Measurements from ENCODE around the gene GPR161. TPM values are rescaled to one million over a fixed set of nuclear protein-coding genes. Genes with fewer than 3 reads are reported as not detected.
A peak's percentile ranks its signal among the peaks of the same experiment; 100 is the strongest.

GPR161 gene
- total and polyA plus RNA-seq, 8 donors: 9.3 to 37.7 (median 26.6) TPM

DNA sequence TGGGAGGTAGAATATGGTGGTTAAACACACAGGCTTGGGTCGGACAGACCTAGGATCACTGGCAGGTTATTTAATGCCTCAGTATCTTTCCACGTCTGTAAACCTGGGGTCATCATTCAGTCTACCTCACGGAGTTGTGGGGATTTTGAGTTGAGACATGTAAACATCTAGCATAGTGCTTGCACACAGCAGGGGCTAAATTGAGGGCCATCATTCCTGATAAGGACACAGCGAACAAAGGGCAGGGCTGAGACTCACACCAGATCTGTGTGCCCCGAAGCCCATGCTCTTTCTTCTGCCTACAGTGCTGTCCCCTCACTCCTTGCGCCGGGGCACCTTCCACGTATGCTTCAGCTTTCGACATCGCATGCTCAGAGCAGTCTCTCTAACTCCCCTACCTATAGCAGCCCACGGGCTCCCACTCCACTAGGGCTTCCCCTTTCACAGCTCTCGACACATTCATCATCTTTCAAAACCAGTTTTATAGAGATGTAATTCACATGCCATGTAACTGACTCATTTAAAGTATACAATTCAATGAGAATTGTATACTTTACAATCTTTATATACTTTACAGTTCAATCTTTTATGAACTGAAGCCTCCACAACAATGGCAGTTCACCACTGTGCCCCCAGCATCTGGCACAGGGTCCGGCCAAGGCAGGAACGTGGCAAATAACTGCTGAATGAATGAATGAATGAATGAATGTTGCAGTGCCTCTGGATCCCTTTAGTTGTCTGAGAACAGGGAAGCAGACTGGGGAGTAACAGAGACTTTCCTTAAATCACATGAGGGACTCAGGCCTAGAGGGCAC lies 48.0 kb downstream of the GPR161 start:
- H3K27me3 ChIP-seq: no peaks in the 10 kb centered on the region
- H3K4me3 ChIP-seq: no peak overlapping the region
- ATAC-seq (no peak), DNase-seq (no peak)
- no peaks in the 10 kb centered on the region for H3K36me3 ChIP-seq
- intact Hi-C loops (cut with DNase I): no loop called here
- H3K9me3 ChIP-seq: no peaks in the 10 kb centered on the region
- TF ChIP-seq, protein P1, sequence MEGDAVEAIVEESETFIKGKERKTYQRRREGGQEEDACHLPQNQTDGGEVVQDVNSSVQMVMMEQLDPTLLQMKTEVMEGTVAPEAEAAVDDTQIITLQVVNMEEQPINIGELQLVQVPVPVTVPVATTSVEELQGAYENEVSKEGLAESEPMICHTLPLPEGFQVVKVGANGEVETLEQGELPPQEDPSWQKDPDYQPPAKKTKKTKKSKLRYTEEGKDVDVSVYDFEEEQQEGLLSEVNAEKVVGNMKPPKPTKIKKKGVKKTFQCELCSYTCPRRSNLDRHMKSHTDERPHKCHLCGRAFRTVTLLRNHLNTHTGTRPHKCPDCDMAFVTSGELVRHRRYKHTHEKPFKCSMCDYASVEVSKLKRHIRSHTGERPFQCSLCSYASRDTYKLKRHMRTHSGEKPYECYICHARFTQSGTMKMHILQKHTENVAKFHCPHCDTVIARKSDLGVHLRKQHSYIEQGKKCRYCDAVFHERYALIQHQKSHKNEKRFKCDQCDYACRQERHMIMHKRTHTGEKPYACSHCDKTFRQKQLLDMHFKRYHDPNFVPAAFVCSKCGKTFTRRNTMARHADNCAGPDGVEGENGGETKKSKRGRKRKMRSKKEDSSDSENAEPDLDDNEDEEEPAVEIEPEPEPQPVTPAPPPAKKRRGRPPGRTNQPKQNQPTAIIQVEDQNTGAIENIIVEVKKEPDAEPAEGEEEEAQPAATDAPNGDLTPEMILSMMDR (IDR thresholded peaks at IDR 0.05): no peak
- H3K4me1 ChIP-seq: no peaks in the 10 kb centered on the region
- no peak overlapping the region for H3K27ac ChIP-seq

- intact Hi-C loops (cut with DNase I): no loop called here
These were observed 49.0 kb downstream of the GPR161 start for GRCh38 chr1:168087696-168088095.

GRCh38 chr1:168086438-168086837 lies 50.3 kb downstream of the GPR161 start:
- intact Hi-C loops (cut with DNase I): no loop called here
- no peaks in the 10 kb centered on the region for H3K9me3 ChIP-seq
- ATAC-seq (no peak), DNase-seq (no peak)
- H3K4me1 ChIP-seq: peaks cover 0 to 7% of the 10 kb centered on the region in 2 donors
- no peaks in the 10 kb centered on the region for H3K36me3 ChIP-seq
- H3K4me3 ChIP-seq: no peak overlapping the region
- TF ChIP-seq, protein P1 (IDR thresholded peaks at IDR 0.05): no peak
- no peaks in the 10 kb centered on the region for H3K27me3 ChIP-seq
- H3K27ac ChIP-seq: no peak overlapping the region

More at GRCh38 chr1:168087696-168088095, 49.0 kb downstream of the GPR161 start:
- no peaks in the 10 kb centered on the region for H3K27me3 ChIP-seq
- H3K27ac ChIP-seq: no peak overlapping the region
- TF ChIP-seq, protein P1 (IDR thresholded peaks at IDR 0.05): no peak
- H3K4me3 ChIP-seq: no peak overlapping the region
- H3K36me3 ChIP-seq: no peaks in the 10 kb centered on the region
- no peaks in the 10 kb centered on the region for H3K9me3 ChIP-seq
- no peak for ATAC-seq
- no peaks in the 10 kb centered on the region for H3K4me1 ChIP-seq
- no peak for DNase-seq

DNA sequence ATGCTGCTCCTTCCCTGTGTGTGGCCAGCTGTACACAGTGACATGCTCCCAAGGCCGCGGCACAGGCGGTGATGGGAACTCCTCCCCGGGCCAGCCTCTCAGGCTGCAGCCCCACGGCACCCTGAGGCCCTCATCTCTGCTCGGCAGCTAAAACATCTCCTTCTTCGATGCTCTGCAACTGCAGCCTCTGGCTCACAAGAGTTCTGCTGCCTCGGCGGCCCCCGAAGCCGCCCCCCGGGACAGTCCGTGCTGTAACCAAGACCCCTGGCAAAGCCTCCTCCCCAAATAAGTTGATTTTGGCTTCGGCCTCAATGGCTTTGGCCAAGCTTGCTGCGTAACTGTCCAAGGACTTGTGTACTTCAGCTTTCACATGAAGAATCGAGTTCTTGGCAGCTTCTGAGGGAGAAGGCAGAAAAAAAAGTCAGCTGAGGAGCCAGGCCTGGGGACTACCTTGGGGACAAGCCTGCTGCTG lies 51.3 kb downstream of the GPR161 start:
- TF ChIP-seq, protein P1 (IDR thresholded peaks at IDR 0.05): no peak
- DNase-seq (peak in 2 of 4 donors; percentile 25 to 61), ATAC-seq (no peak)
- H3K27ac ChIP-seq: peak overlapping the region in 1 of 2 donors; percentile 29
- intact Hi-C loops (cut with DNase I): no loop called here
- no peaks in the 10 kb centered on the region for H3K36me3 ChIP-seq
- no peaks in the 10 kb centered on the region for H3K27me3 ChIP-seq
- H3K4me1 ChIP-seq: peaks cover 0 to 7% of the 10 kb centered on the region in 2 donors
- no peak overlapping the region for H3K4me3 ChIP-seq
- no peaks in the 10 kb centered on the region for H3K9me3 ChIP-seq

DNA sequence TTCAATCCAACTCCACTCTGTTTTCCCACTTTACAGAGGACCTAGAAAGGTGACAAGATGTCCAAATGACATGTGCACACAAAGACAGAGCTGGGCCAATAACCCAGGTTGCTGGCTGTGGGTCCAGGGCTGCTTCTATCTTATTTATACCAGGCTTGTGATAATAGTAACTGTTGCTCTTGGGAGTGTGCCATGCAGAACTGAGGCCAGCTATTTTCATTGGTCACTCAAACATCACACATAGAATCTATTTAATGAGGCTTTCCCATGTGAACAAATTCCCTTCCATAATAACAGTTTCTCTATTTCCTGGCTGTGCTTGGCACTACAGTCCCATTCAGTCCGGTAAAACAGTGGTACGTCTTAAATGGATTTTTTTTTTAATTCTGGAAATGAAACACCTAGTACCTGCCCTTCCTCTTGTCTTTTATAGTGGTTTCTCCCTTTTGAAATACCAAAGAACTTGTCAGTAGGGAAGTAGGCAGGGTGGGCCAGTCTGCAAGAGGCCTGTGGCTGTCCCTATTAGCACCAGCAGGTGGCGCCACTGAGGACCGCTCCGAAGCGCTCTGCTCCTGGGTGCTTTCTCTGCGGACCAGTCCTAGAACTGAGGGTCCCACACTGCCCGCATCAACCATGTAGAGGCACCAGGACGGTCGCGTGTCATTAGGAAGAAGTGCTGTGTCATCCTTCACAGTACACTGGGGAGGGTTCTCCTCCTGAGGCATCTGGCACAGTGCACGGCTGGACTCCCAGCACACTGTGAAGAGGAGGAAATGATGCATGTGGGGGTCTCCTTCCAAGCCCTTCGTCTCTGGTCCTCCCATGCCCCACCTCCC lies 52.1 kb downstream of the GPR161 start:
- H3K4me3 ChIP-seq: no peak overlapping the region
- no peaks in the 10 kb centered on the region for H3K9me3 ChIP-seq
- H3K27me3 ChIP-seq: no peaks in the 10 kb centered on the region
- no peak overlapping the region for H3K27ac ChIP-seq
- ATAC-seq (peak; percentile 61), DNase-seq (peak; percentile 17 to 88 (median 60))
- TF ChIP-seq, protein P1 (IDR thresholded peaks at IDR 0.05): peak; percentile 85 to 87
- intact Hi-C loops (cut with DNase I): no loop called here
- no peaks in the 10 kb centered on the region for H3K36me3 ChIP-seq
- peaks cover 0 to 7% of the 10 kb centered on the region in 2 donors for H3K4me1 ChIP-seq

Data from left lung (tissue), 10 donors.